ENCODE measurements around the gene HASPIN. TPM values are rescaled to one million over a fixed set of nuclear protein-coding genes. Genes with fewer than 3 reads are reported as not detected.

The HASPIN gene
- total and polyA plus RNA-seq, 2 of the 8 experiments (the other 6 are each of a cell fraction or from before 2014, with no cell fraction given), result 7.8 to 29.5 TPM

DNA sequence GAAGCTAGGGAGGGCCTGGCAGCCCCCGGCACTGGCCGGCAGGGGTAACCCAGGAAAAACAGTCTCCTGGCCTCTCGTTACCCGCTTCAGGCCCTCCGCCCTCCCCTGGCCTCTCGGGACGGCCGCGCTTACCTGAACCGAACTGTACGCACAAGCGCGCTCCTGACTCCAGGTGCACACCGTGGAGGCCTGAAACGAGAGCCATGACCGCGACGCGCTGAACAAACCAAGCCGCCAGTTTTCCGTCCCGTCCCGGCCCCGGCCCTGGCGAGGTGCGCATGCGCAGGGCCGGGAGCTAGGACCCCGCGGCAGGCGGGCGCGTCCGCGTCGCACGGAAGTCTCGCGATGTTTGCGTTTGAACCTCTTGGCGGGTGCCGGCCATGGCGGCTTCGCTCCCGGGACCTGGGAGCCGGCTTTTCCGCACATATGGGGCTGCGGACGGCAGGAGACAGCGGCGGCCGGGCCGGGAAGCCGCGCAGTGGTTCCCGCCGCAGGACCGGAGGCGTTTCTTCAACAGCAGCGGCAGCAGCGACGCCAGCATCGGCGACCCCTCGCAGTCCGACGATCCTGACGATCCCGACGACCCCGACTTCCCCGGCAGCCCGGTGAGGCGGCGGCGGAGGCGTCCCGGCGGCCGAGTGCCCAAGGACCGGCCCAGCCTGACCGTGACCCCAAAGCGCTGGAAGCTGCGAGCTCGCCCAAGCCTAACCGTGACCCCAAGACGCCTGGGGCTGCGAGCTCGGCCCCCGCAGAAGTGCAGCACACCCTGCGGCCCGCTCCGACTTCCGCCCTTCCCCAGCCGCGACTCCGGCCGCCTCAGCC is at the start of gene HASPIN (continued):
- TF ChIP-seq JUND (IDR thresholded peaks at IDR 0.05; ENCODE audit: low read length), result 0 out of 2 replicates have a peak, but pooled peaks have one; percentile 41
- TF ChIP-seq GABPA (IDR thresholded peaks at IDR 0.05; ENCODE audit: borderline replicate concordance, insufficient read depth, low read length), result 0 out of 2 replicates have a peak, but pooled peaks have one; percentile 5
- peak; percentile 91 for TF ChIP-seq BRCA1 (IDR thresholded peaks at IDR 0.05; ENCODE audit: low read depth, low read length)
- TF ChIP-seq KDM5A (IDR thresholded peaks at IDR 0.05; ENCODE audit: low read length), result 0 out of 2 replicates have a peak, but pooled peaks have one; percentile 47
- TF ChIP-seq FOSL1 (IDR thresholded peaks at IDR 0.05; ENCODE audit: insufficient read depth, low read depth, low read length), result peak; percentile 99
- TF ChIP-seq, protein P1, sequence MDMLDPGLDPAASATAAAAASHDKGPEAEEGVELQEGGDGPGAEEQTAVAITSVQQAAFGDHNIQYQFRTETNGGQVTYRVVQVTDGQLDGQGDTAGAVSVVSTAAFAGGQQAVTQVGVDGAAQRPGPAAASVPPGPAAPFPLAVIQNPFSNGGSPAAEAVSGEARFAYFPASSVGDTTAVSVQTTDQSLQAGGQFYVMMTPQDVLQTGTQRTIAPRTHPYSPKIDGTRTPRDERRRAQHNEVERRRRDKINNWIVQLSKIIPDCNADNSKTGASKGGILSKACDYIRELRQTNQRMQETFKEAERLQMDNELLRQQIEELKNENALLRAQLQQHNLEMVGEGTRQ (IDR thresholded peaks at IDR 0.05; ENCODE audit: low read length), result no peak
- TF ChIP-seq RFX5 (IDR thresholded peaks at IDR 0.05; ENCODE audit: borderline replicate concordance, low read depth, low read length), result no peak

Data from H1 (cell line).